GM19397 (cell line): ENCODE data around the gene IMP3.

Experiments
- ATAC-seq: cut with Tn5 transposase; IDR thresholded peaks from one replicate; pipeline ENCODE4 v1.9.1; 2021; ENCODE audit warnings: mild to moderate bottlenecking, moderate library complexity; ENCODE audit not compliant: unreplicated experiment

Gene IMP3

DNA sequence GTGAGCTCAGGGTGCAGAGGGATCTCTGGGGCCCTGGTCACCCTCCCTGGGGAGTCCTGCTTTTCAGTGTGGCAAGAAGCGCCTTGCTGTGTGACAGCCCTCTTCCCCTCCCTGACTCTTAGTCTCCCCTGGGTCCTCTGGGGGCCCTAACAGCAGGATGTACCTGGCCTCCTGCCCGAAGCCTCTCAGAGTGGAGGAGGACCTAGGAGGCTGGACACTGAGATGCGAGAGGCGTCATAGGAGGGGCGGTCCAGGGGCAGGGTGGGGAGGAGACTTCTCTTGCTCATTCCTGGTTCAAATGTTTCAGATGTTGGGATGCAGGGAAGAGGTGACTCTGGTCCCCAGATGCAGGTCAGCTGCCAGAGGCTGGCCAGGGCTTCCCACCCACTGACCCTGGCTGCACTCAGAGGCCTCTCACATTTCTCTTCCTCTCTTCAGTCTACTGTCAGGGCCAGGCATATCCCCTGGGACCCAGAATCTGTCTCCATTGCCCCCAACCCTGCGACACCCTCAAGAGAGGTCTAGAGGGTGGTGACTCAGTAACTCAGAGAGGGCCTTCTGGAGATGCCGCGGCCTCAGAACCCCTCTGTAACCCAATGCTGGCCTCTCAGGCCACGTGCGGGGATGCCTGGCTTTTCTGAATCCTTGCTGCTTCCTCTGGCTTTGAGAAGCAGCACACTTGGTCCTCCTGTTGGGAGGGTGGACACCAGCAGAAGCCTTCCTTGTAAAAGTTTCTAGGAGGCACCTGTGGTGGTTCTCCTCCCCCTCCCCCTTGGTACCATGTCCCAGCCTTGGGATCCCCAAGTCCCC, 33.6 kb upstream of the IMP3 start:
- ATAC-seq: no peak

- no peak for ATAC-seq
Observed at GRCh38 chr15:75672646-75673425, 32.8 kb upstream of the IMP3 start.

GRCh38 chr15:75671730-75672602, 31.9 kb upstream of the IMP3 start:
- ATAC-seq: no peak

DNA sequence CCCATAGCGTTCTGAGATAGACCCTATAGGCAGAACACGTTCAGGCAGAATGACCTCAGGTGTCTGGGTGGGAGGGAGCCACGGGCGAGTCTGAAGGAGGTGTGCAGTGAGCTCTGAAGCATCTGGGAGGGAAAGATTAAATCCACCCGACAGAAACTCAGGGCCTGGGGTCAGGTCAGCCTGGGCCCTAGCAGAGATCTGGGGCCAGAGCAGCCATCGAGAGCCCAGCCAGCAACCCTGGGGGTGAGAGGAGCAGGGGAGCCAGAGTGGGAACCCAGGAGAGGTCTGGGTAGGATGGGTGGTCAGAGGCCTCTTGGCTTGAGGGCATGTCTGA, 29.8 kb upstream of the IMP3 start:
- no peak for ATAC-seq

- ATAC-seq: no peak
Observed at GRCh38 chr15:75669191-75669878, 29.3 kb upstream of the IMP3 start.

DNA sequence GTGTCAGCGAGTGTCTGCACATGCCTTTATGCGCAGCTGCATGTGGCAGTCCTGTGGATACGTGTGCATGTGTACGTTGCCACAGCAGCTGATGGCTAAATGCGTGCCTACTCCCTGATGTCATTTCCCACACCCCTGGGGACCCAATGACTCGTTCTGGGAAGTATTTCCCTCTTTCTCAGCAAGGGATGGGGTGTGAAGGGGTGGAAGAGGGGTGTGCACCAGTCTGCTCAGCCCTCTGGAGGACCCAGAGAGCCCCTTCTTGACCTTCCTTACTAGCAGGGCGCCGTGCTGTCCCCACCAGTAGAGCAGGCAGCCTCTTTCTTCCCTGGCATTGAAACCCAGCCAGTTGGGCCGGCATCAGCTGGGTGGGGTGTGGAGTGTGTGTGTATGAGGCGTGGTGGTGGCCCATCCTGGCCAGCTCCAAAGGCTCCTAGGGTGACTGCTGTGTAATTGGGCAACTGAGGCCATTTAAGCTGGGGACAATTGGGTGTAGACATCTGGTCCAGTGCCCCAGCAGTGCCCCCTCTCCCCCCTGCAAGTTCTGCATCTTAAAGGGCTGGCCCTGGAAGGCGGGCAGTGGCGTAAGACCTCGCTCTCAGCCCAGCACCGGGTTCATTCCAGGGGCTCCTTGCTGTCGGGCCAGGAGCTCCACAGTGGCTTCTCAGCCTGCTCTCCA, 26.9 kb upstream of the IMP3 start:
- no peak for ATAC-seq

GRCh38 chr15:75663931-75664421, 24.0 kb upstream of the IMP3 start:
- no peak for ATAC-seq

DNA sequence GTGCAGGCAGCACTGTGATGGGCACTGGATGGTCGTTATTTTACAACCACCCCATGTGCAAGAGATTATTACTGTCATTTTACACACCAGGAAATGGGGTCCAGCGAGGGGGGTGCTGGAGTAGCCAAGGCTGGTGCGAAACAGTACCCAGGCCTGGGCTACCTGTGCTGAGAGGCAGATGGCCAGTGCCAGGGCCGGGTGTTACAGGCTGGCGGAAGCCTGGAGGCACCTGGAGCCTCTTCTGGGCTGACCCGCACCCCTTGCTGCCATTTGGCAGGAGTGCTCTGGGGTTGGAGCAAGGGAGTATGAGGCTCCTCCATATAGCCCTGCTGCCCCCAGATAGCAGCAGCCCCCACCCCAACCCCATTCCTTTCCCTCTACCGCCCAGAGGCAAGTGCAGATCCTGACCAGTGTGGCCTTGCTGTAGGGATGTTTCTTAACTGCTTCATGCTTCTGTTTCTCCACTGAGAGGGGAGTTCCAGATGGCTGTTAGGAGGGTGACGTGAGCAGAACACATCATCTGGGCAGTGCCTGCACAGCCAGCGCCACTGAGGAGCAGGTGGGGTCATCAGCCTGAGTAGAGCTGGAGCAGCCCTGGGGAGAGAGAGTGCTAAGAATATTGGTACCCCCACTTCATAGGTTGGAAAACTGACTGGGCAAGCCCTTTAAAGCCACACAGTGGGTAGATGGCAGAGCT, 22.9 kb upstream of the IMP3 start:
- no peak for ATAC-seq

- no peak for ATAC-seq
Observed at GRCh38 chr15:75661756-75662140, 21.7 kb upstream of the IMP3 start.

GRCh38 chr15:75661100-75661755, 21.2 kb upstream of the IMP3 start:
- no peak for ATAC-seq

DNA sequence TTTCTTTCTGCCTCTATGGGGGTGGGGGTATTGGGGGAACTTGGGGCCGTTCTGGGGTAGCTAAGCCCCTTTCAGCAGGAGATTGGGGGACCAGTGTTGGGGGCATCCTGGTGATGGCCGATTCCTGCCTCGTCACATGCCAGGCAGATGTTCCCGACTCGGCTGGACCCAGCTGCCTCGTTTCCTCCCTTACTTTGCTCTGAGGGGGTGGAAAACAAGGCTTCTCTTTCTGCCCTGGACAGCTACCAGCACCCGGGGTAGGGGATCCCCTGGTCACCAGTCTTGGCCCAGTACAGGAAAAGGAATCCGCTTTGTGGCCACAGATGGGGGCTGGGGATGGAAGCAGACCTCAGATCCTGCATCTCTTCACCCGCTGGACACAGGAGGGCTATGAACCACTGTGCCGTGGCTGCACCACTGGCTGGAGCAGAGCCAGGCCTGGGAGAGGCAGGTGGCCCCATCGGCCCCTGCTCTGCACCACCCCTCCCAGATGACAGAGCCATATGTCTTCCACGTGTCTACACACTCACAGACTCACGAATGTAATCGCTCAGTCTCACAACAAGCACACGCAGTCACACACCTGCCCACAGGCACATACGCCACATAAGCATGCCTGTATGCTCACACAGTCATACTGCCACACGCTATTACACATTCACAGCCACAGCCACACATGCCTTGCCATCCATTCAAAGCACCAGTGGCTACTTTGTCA, 20.1 kb upstream of the IMP3 start:
- ATAC-seq: no peak

GRCh38 chr15:75659141-75659771, 19.2 kb upstream of the IMP3 start:
- no peak for ATAC-seq

- ATAC-seq: no peak
Observed at GRCh38 chr15:75656813-75657212, 16.8 kb upstream of the IMP3 start.

DNA sequence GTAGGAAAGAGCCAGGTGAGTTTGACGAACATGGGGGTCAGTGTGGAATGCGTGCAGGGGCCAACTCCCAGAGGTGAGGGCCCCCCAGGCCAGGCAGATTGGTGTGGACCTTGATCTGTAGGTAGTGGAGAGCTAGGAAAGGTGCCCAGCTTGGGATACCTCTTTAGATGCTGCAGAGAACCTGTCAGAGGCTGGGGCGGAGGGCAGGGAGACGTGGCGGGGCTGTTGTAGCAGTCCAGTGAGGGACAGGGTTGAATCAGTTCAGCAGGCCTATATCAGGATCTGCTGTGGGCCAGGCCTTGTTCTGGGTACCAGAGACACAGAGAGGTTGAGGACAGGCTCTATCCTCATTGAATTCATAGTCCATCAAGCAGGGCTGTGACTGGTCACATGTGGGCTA, 16.3 kb upstream of the IMP3 start:
- no peak for ATAC-seq

- ATAC-seq: no peak
Observed at GRCh38 chr15:75655931-75656330, 15.9 kb upstream of the IMP3 start.

DNA sequence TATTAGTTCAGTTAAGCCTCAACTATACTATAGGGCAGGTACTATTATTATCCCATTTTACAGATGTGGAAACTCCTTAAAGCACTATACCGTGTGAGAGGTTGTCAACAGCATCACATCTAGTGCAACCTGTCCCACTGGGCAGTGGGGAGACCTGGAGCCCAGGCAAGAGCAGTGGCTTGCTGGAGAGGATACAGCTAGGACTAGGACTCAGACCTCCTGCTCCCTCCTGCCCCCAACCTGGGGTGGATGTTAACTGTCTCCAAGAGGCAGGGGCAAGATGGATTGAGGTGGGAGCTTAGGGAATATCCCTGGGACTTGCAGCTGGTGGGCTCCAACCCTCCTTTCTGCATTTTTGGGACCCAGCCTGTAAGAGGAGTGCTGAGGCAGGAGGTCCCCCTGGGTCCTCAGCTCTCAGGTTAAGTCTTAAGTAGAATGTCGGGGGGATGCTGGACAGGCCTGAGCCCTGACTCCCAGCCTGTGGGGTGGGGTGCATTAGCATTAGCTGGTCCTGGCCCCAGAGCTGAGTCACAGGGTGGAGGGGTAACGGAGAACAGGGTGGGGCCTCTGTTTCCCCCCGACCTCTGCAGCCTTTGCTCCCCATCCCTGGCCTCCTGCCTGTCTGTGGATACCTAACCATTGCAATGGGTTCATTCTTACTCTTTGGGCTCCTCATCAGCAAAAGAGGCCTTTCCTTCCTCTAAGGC, 14.3 kb upstream of the IMP3 start:
- ATAC-seq: no peak

DNA sequence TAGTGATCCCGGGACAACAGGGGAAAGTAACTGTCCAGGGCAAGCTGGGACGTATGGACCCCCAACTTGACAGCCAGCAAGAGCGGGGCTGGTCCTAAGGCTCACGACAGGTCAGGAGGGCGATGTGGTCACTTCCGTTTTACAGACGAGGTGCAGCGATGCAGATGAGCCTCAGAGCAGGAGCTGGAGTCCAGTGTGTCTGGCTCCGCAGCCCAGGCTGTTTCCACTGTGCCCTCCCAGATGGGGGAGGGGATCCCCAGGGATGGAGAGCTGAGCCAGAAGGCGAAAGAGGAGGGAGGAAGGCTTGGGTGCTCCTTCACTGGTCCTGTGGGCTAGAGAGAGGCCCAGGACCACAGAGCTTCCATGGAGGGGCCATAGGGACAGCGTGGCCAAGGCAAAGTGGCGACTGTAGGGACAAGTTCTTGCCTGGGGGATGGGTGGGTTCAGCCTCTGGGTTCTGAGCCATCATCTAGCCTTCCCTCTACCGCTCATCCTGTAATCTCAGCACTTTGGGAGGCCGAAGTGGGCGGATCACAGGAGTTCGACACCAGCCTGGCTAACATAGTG, 13.4 kb upstream of the IMP3 start:
- ATAC-seq: no peak
